NCI-H2029 (cell line): ENCODE measurements around the gene DGKD.

ENCODE experiments used
- DNase-seq: peaks from one replicate; lab custom pipeline; 2025; lab: John Stamatoyannopoulos, UW

Gene DGKD

GRCh38 chr2:233446606-233447305 lies 92.5 kb downstream of the DGKD start:
- no peak for DNase-seq

- DNase-seq = no peak
These were observed 93.4 kb downstream of the DGKD start for GRCh38 chr2:233447506-233448219.

GRCh38 chr2:233448220-233448559 lies 93.9 kb downstream of the DGKD start:
- no peak for DNase-seq

- no peak for DNase-seq
These were observed 94.3 kb downstream of the DGKD start for GRCh38 chr2:233448575-233448974.

GRCh38 chr2:233449081-233449901 lies 95.0 kb downstream of the DGKD start:
- no peak for DNase-seq

GRCh38 chr2:233449921-233450863 lies 95.9 kb downstream of the DGKD start:
- DNase-seq = no peak

- DNase-seq = no peak
These were observed 96.7 kb downstream of the DGKD start for GRCh38 chr2:233450864-233451575.

GRCh38 chr2:233451950-233452349 lies 97.7 kb downstream of the DGKD start:
- DNase-seq = no peak

- DNase-seq = no peak
These were observed 99.0 kb downstream of the DGKD start for GRCh38 chr2:233453111-233453915.

GRCh38 chr2:233453916-233454315 lies 99.6 kb downstream of the DGKD start:
- DNase-seq = no peak

GRCh38 chr2:233455006-233455405 lies 100.7 kb downstream of the DGKD start:
- DNase-seq = no peak

- no peak for DNase-seq
These were observed 101.2 kb downstream of the DGKD start for GRCh38 chr2:233455491-233455890.

- no peak for DNase-seq
These were observed 101.8 kb downstream of the DGKD start for GRCh38 chr2:233456111-233456510.

GRCh38 chr2:233456934-233457333 lies 102.6 kb downstream of the DGKD start:
- DNase-seq = no peak

- DNase-seq = no peak
These were observed 103.1 kb downstream of the DGKD start for GRCh38 chr2:233457356-233457755.

- no peak for DNase-seq
These were observed 103.8 kb downstream of the DGKD start for GRCh38 chr2:233458031-233458610.

- no peak for DNase-seq
These were observed 104.5 kb downstream of the DGKD start for GRCh38 chr2:233458826-233459225.

- no peak for DNase-seq
These were observed 105.1 kb downstream of the DGKD start for GRCh38 chr2:233459426-233459825.

GRCh38 chr2:233460726-233461441 lies 106.6 kb downstream of the DGKD start:
- peak; percentile 63 for DNase-seq
